B cell (primary cell): ENCODE measurements around the gene INPP4A. TPM values are rescaled to one million over a fixed set of nuclear protein-coding genes. Genes with fewer than 3 reads are reported as not detected.

Experiments used
- ATAC-seq: fragments of 200-7000 bp; cut with Tn5 transposase; one replicate; pipeline ENCODE4 v1.10.0; 2021; ENCODE audit warnings: low read depth, mild to moderate bottlenecking, moderate number of reproducible peaks, moderate library complexity
- CTCF ChIA-PET: fragments of 350-600 bp; sonication (Branson Sonifier 250); formaldehyde crosslinking; loops from one replicate; lab custom pipeline; 2021; ENCODE audit warnings: antibody characterized with exemption, inconsistent platforms; lab: Charles Lee
- POLR2A ChIA-PET: fragments of 350-600 bp; sonication (Branson Sonifier 250); formaldehyde crosslinking; loops from one replicate; lab custom pipeline; 2021; ENCODE audit warnings: antibody characterized with exemption; lab: Charles Lee
- DNase-seq: peaks from one replicate; pipeline ENCODE4 v3.0.0; 2013
- H2AFZ ChIP-seq: 2 replicates; pipeline ENCODE4 v1.6.1; 2012; ENCODE audit warnings: mild to moderate bottlenecking, low read depth, low read length; ENCODE audit not compliant: insufficient read depth, poor library complexity, severe bottlenecking
- H3K27ac ChIP-seq, 2 donors: 1 replicate in 1 of 2; 2 replicates in 1 of 2; pipeline ENCODE4 v1.5.1; 2012 to 2013; ENCODE audit warnings: low read length in 2 of 2, mild to moderate bottlenecking in 2 of 2, moderate library complexity in 1 of 2
- H3K27me3 ChIP-seq, 4 experiments: fragments of 200-600 bp in 1 of 4; sonication (generic) in 1 of 4; replicated peaks in 1 of 4; 1 replicate in 2 of 4; 2 replicates in 2 of 4; pipeline versions ENCODE4 v1.6.1 to v1.7.0; 2013 to 2016; ENCODE audit warnings: low read length in 3 of 4, mild to moderate bottlenecking in 2 of 4, mixed read lengths in 1 of 4, moderate library complexity in 1 of 4; ENCODE audit not compliant: insufficient read depth in 4 of 4, control insufficient read depth in 3 of 4; ENCODE audit errors: control extremely low read depth in 1 of 4
- H3K36me3 ChIP-seq, 2 experiments: replicated peaks in 1 of 2; 1 replicate in 1 of 2; 2 replicates in 1 of 2; pipeline versions ENCODE4 v1.6.1 to v1.7.1; 2013; ENCODE audit warnings: low read length in 1 of 2; ENCODE audit not compliant: insufficient read depth in 2 of 2, control insufficient read depth in 1 of 2; ENCODE audit errors: control extremely low read depth in 1 of 2, extremely low read depth in 1 of 2
- H3K4me1 ChIP-seq, 2 donors: fragments of 200-600 bp in 1 of 2; sonication (generic) in 1 of 2; 1 replicate in 1 of 2; 2 replicates in 1 of 2; pipeline versions ENCODE4 v1.5.1 to v1.6.1; 2013 to 2017; ENCODE audit warnings: low read length in 2 of 2; ENCODE audit not compliant: control insufficient read depth in 2 of 2, insufficient read depth in 2 of 2
- H3K4me2 ChIP-seq: replicated peaks from 2 replicates; pipeline ENCODE3; 2012; ENCODE audit warnings: mild to moderate bottlenecking, low read depth, low read length; ENCODE audit not compliant: poor library complexity, severe bottlenecking
- H3K4me3 ChIP-seq, 5 experiments: fragments of 200-600 bp in 1 of 5; sonication (generic) in 1 of 5; 1 replicate in 3 of 5; 2 replicates in 2 of 5; pipeline versions ENCODE4 v1.5.1 to v1.7.0; 2011 to 2016; ENCODE audit warnings: low read length in 4 of 5, mild to moderate bottlenecking in 4 of 5, low read depth in 2 of 5, control low read depth in 1 of 5, moderate library complexity in 1 of 5; ENCODE audit not compliant: insufficient read depth in 1 of 5; ENCODE audit errors: control extremely low read depth in 1 of 5, extremely low read depth in 1 of 5
- H3K79me2 ChIP-seq: fragments of 200-600 bp; sonication (generic); one replicate; pipeline ENCODE4 v1.6.0; 2016; ENCODE audit warnings: low read length; ENCODE audit not compliant: control insufficient read depth, insufficient read depth
- H3K9ac ChIP-seq: fragments of 200-600 bp; sonication (generic); 2 replicates; pipeline ENCODE4 v1.6.1; 2017; ENCODE audit warnings: mild to moderate bottlenecking, low read length, moderate library complexity
- H3K9me3 ChIP-seq, 3 donors: one replicate each; pipeline versions ENCODE4 v1.6.1 to v1.7.1; 2013; ENCODE audit warnings: low read length in 2 of 3; ENCODE audit not compliant: control insufficient read depth in 2 of 3, insufficient read depth in 1 of 3; ENCODE audit errors: control extremely low read depth in 1 of 3
- H4K20me1 ChIP-seq: 2 replicates; pipeline ENCODE4 v1.6.0; 2012; ENCODE audit warnings: mild to moderate bottlenecking, low read length; ENCODE audit not compliant: insufficient read depth, control insufficient read depth, poor library complexity, severe bottlenecking
- H3K27ac Mint-ChIP-seq: one replicate; pipeline ENCODE4 v1.8.0; 2021; ENCODE audit warnings: mixed read lengths
- H3K27me3 Mint-ChIP-seq: one replicate; pipeline ENCODE4 v1.8.0; 2021; ENCODE audit warnings: mixed read lengths
- H3K4me1 Mint-ChIP-seq: one replicate; pipeline ENCODE4 v1.8.0; 2021; ENCODE audit warnings: mixed read lengths
- H3K4me3 Mint-ChIP-seq: one replicate; pipeline ENCODE4 v1.8.0; 2021; ENCODE audit warnings: mixed read lengths
- H3K9me3 Mint-ChIP-seq: one replicate; pipeline ENCODE4 v1.8.0; 2022; ENCODE audit warnings: mixed read lengths; ENCODE audit not compliant: insufficient read depth
- CTCF ChIP-seq: fragments of 200-600 bp; IDR thresholded peaks from one replicate; pipeline ENCODE4 v1.8.0; 2022; ENCODE audit warnings: antibody characterized with exemption, mild to moderate bottlenecking
- EZH2 ChIP-seq: IDR thresholded peaks from 2 replicates; pipeline ENCODE4 v1.6.1; 2012; ENCODE audit warnings: borderline replicate concordance, low read depth, mild to moderate bottlenecking, moderate library complexity, low read length; ENCODE audit not compliant: insufficient read depth, poor library complexity, severe bottlenecking
- WGBS: methylation state at CpG from one replicate; pipeline ENCODE4 v1.1.5; 2013; ENCODE audit warnings: missing lambda C conversion rate; ENCODE audit not compliant: insufficient coverage; 5-methylcytosine and 5-hydroxymethylcytosine counted together
- intact Hi-C: fragments of 100-400 bp; cut with micrococcal nuclease; formaldehyde crosslinking; loops from one replicate; pipeline ENCODE4 v1.10.0; 2022
- polyA plus RNA-seq: library from polyadenylated mRNA; depleted of rRNA; stranded (reverse); fragments of >200 nt; gene quantifications from 2 replicates; pipeline ENCODE4 v1.2.3, GENCODE V29; 2012
- total RNA-seq, 2 donors: library from RNA; stranded (reverse); fragments of 120-200 nt in 1 of 2; gene quantifications; 1 replicate in 1 of 2; 2 replicates in 1 of 2; pipeline versions ENCODE4 v1.2.3 to v1.2.4, GENCODE V29; 2013 to 2022

Gene INPP4A
- total and polyA plus RNA-seq, 2 donors (not counting 1 experiment from before 2014, with no cell fraction given), result 10.7 to 22.5 TPM

- Histone ChIP-seq H3K4me3 (no peak overlapping the region), H3K79me2 (peaks cover 75% of the 10 kb centered on the region), H3K9ac (no peak overlapping the region), H3K9me3 (peaks cover 0 to 5% (median 0%) of the 10 kb centered on the region in 3 donors), H3K27ac (no peak overlapping the region), H2AFZ (no peak overlapping the region), H3K36me3 (no peaks in the 10 kb centered on the region), H3K4me1 (peaks cover 28 to 64% of the 10 kb centered on the region in 2 donors), H3K4me2 (no peak overlapping the region), H3K27me3 (peaks cover 0 to 4% (median 0%) of the 10 kb centered on the region in 4 experiments), H4K20me1 (no peaks in the 10 kb centered on the region)
- no peak for DNase-seq
- Mint-ChIP-seq H3K4me3 (no peak overlapping the region), H3K27me3 (no peaks in the 10 kb centered on the region), H3K9me3 (no peaks in the 10 kb centered on the region), H3K27ac (no peak overlapping the region), H3K4me1 (peaks cover 68% of the 10 kb centered on the region)
- TF ChIP-seq CTCF (no peak), EZH2 (no peak)
- intact Hi-C loops, result no loop called here
- CTCF ChIA-PET, result interaction anchor here (1.0 kb wide), 1 partner anchor 10 kb away, joined by 5 read pairs; no protein-coding TSS in a partner anchor
- 76% methylated on average over 5 of the region's 8 CpGs for WGBS
- POLR2A ChIA-PET, result no interaction called here
- no peak for ATAC-seq
Observed at GRCh38 chr2:98478088-98478551, 33.5 kb downstream of the INPP4A start.

- peaks cover 29 to 66% of the 10 kb centered on the region in 2 donors for H3K4me1 ChIP-seq
- no peaks in the 10 kb centered on the region for H4K20me1 ChIP-seq
- ATAC-seq (no peak), DNase-seq (no peak)
- no peak overlapping the region for H3K27ac ChIP-seq
- WGBS, result 8% methylated on average over 2 of the region's 4 CpGs
- H3K4me2 ChIP-seq, result no peak overlapping the region
- peaks cover 0 to 5% (median 0%) of the 10 kb centered on the region in 3 donors for H3K9me3 ChIP-seq
- H3K27ac Mint-ChIP-seq, result no peak overlapping the region
- H3K79me2 ChIP-seq, result peaks cover 76% of the 10 kb centered on the region
- no peak overlapping the region for H3K4me3 Mint-ChIP-seq
- peaks cover 68% of the 10 kb centered on the region for H3K4me1 Mint-ChIP-seq
- H3K27me3 ChIP-seq, result peaks cover 0 to 4% (median 0%) of the 10 kb centered on the region in 4 experiments
- H3K27me3 Mint-ChIP-seq, result no peaks in the 10 kb centered on the region
- POLR2A ChIA-PET, result no interaction called here
- no peak overlapping the region for H3K9ac ChIP-seq
- intact Hi-C loops, result no loop called here
- no peaks in the 10 kb centered on the region for H3K9me3 Mint-ChIP-seq
- H2AFZ ChIP-seq, result no peak overlapping the region
- H3K4me3 ChIP-seq, result no peak overlapping the region
- CTCF ChIA-PET, result interaction anchor here (1.4 kb wide), 1 partner anchor 9 kb away, joined by 5 read pairs; no protein-coding TSS in a partner anchor
- TF ChIP-seq CTCF (no peak), EZH2 (no peak)
- no peaks in the 10 kb centered on the region for H3K36me3 ChIP-seq
Observed at GRCh38 chr2:98478907-98479306, 34.2 kb downstream of the INPP4A start.
